HG03064 (cell line): ENCODE data around the gene PLPPR1.
"Not testable (repeated sequence)": the region's sequence is repeated elsewhere in the genome, so short reads cannot be mapped to it uniquely, and the experiment has no call there.

Source experiments
- ATAC-seq: cut with Tn5 transposase; IDR thresholded peaks from one replicate; pipeline ENCODE4 v1.9.1; 2021; ENCODE audit warnings: low read depth; ENCODE audit not compliant: unreplicated experiment

Gene PLPPR1

GRCh38 chr9:101270302-101270701 is 241.8 kb downstream of the PLPPR1 start:
- no peak for ATAC-seq

GRCh38 chr9:101271102-101271501 is 242.6 kb downstream of the PLPPR1 start:
- no peak for ATAC-seq

DNA sequence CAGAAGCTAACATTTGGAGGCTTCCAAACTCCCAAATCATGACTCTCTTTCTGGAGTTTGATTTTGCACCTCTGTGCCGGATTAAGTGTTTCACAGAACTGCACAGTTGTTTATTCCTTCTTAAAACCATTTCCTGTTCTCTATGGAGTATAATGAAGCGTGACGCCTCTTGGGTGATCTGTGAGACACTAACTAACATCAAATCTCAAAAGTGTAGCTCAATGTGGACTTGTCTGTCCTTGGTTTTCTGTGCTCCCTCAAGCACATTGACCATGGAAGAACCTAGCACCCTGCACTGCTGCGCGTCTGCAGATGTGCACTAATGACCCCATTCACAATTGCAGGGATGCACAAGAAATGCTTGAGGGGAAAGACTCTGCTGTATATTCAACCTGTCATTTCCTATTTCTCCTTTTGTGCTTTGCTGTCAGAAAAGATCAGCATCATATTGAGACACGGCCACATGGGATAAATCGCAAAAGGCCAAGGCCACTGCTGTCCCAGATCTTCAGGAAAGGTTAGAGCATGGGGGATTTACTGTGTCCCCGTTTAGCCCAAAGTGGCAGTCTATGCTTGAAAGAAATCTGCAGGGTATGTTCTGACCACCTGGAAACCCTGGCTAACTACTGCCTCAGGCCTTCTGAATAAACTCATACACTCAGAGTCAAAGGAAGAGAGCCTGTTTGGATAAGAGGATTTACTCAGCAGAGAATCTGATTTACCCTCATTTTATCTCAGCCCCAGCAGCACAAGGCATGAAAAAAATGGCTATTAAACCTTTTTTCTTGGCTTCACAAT is 246.6 kb downstream of the PLPPR1 start:
- ATAC-seq: no peak

DNA sequence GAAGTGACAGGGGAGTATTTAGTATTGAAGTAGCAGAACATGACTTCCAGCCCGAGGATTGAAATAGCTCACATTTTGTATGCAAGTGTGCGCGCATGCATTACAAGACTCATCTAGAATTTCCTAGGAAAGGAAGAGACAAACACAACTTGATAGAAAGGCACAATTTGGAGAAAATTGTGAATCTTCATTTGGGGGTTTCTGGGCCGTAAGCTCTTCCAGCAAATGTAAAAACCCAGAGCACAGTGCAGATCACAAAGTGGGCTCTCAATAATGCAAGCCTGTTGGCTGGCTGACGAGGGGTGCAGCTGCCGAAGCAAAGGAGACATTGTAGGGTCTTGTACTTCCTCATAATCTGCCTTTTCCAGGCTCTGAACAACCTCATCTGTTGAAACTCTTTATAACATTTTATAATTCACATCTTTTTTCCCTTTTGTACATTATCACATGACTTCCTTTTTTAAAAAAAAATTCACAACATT is 247.3 kb downstream of the PLPPR1 start:
- no peak for ATAC-seq

DNA sequence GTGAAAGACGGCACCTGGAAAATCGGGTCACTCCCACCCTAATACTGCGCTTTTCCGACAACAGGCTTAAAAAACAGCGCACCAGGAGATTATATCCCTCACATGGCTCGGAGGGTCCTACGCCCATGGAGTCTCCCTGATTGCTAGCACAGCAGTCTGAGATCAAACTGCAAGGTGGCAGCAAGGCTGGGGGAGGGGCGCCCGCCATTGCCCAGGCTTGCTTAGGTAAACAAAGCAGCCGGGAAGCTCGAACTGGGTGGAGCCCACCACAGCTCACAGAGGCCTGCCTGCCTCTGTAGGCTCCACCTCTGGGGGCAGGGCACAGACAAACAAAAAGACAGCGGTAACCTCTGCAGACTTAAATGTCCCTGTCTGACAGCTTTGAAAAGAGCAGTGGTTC is 262.5 kb downstream of the PLPPR1 start:
- ATAC-seq: not testable (repeated sequence)

DNA sequence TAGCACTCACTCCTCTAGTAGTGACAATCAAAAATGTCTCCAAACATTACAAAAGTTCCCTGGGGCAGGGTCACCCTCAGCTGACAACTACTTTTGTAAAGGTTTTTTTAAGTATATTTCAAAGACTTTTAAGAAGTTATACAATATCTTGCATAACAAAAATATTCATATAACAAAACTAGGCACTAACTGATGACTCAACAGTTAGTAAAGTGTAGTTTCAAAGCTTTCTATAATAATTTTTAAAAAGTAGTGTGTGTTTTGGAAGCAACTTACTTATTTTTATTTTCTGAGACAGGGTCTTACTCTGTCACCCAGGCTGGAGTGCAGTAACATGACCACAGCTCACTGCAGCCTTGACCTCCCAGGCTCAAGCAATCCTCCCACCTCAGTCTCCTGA is 271.4 kb downstream of the PLPPR1 start:
- ATAC-seq: no peak

- no peak for ATAC-seq
Observed at GRCh38 chr9:101307051-101307450, 278.5 kb downstream of the PLPPR1 start.

GRCh38 chr9:101307524-101308213 is 279.1 kb downstream of the PLPPR1 start:
- ATAC-seq: no peak

DNA sequence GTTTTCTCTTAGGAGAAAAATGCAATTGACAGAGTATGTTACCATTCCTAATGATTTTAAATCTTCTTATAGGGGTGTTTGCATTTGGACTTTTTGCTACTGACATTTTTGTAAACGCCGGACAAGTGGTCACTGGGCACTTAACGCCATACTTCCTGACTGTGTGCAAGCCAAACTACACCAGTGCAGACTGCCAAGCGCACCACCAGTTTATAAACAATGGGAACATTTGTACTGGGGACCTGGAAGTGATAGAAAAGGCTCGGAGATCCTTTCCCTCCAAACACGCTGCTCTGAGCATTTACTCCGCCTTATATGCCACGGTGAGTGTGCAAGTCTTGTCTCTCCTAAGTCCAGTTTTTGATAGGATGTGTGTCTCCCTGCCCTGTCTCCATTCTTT is 280.6 kb downstream of the PLPPR1 start:
- no peak for ATAC-seq

DNA sequence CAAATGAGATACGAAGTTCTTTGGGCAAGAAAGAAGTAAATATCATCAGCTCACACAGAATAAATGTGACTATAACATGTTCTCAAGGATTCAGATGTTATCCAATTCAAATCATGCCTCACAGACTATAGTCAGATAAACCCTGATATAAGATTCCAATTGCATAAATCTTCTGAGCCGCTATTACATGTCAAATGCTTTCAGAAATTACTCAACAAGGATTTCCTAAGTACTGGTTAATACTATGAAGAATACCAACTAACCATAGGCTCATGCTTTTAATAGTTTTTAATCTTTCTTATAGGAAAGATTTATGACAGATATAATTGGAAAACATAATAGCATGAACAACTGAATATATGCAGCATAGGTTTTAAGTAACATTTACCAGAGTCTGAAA is 282.7 kb downstream of the PLPPR1 start:
- ATAC-seq: no peak

- ATAC-seq: peak; percentile 75
Observed at GRCh38 chr9:101311758-101312420, 283.4 kb downstream of the PLPPR1 start.

DNA sequence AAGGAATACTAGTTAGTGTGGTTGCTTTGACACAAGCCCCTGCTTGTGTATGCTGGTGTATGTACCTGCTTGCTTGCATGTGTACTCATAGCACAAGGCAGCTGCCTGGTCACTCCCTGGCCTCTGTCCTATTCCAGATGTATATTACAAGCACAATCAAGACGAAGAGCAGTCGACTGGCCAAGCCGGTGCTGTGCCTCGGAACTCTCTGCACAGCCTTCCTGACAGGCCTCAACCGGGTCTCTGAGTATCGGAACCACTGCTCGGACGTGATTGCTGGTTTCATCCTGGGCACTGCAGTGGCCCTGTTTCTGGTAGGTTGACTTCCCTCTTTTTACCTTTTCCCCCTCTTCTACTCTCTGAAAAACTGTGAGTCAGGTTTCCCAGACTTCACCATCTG is 284.1 kb downstream of the PLPPR1 start:
- ATAC-seq: no peak

DNA sequence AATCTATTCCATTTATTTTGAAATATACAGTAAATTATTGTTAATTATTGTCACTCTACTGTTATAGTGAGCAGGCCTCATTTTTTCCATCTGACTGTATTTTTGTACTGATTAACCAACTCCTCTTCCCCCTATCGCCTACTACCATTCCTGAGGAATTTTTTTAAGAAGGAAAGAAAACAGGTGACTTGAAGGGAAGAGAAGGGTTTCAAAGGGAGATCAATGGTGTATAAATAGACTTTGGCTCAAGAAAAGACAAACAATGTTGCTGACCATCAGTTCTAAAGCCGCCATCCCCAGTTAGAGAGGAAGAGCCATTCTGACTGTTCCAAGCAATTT is 286.6 kb downstream of the PLPPR1 start:
- no peak for ATAC-seq

GRCh38 chr9:101317735-101318134 is 289.2 kb downstream of the PLPPR1 start:
- ATAC-seq: no peak

GRCh38 chr9:101323129-101323528 is 294.6 kb downstream of the PLPPR1 start:
- ATAC-seq: no peak

DNA sequence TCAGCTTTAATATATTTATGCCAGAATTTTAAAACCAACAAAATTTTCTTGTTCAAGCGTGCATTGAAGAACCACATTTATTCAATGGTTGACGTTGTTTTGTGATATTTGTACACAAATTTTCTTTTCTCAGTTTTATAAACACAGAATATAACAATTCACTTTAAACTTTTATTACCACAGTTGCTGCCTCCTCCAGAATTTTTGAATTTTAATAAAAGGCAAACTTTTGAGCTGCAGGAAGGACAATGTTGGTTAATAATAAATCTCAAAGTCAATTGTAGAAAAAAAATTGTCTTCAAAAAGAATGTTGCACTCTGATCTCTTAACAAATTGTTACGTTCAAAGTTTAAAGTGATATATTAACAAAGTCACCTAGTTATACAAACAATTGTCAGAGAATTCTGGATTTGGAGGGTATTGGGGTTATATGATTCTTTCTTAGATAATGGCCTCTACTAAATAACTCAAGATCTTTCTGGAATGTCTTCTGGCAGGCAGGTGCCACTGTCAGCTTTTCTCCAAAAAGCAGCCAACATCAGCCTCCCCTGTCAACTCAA is 295.8 kb downstream of the PLPPR1 start:
- ATAC-seq: no peak

- no peak for ATAC-seq
Observed at GRCh38 chr9:101325053-101325452, 296.5 kb downstream of the PLPPR1 start.

DNA sequence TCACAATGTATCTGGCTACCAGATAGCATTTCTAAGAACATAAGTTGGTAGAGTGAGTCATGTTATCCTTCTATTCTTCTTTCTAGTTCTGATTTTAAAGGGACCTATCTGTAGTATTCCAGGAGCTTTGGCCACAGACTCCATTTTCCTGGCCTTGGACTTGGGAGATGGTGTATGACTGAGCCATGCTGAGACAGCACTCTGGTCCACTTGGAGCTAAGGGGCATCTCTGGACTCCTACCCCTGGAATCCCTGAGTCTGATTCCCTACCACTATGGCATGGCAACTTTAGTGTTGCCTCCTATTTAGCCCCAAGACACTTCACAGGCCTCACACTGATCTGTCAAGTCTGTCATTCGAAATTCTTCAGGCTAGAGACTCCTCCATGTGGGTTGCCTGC is 297.5 kb downstream of the PLPPR1 start:
- ATAC-seq: no peak

- no peak for ATAC-seq
Observed at GRCh38 chr9:101326501-101326900, 298.0 kb downstream of the PLPPR1 start.

DNA sequence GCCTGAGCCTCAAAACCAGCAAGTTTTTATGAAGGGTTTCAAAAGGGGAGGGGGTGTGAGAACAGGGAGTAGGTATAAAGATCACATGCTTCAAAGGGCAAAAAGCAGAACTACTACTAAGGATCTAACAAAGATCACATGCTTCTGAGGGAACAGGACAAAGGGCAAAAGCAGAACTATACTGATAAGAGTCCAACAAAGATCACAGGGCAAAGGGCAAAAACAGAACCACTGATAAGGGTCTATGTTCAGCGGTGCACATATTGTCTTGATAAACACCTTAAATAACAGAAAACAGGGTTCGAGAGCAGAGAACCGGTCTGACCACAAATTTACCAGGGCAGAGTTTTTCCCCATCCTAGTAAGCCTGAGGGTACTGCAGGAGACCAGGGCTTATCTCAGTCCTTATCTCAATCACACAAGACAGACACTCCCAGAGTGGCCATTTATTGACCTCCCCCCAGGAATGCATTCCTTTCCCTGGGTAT is 298.9 kb downstream of the PLPPR1 start:
- ATAC-seq: not testable (repeated sequence)

- no peak for ATAC-seq
Observed at GRCh38 chr9:101332362-101332761, 303.8 kb downstream of the PLPPR1 start.
